ENCODE measurements around the gene BCAS1.

GRCh38 chr20:53925651-53926401, 144.6 kb downstream of the BCAS1 start:
- TF ChIP-seq, protein P1, sequence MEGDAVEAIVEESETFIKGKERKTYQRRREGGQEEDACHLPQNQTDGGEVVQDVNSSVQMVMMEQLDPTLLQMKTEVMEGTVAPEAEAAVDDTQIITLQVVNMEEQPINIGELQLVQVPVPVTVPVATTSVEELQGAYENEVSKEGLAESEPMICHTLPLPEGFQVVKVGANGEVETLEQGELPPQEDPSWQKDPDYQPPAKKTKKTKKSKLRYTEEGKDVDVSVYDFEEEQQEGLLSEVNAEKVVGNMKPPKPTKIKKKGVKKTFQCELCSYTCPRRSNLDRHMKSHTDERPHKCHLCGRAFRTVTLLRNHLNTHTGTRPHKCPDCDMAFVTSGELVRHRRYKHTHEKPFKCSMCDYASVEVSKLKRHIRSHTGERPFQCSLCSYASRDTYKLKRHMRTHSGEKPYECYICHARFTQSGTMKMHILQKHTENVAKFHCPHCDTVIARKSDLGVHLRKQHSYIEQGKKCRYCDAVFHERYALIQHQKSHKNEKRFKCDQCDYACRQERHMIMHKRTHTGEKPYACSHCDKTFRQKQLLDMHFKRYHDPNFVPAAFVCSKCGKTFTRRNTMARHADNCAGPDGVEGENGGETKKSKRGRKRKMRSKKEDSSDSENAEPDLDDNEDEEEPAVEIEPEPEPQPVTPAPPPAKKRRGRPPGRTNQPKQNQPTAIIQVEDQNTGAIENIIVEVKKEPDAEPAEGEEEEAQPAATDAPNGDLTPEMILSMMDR (IDR thresholded peaks at IDR 0.05; ENCODE audit: low read depth, low read length), result no peak
- no peak for TF ChIP-seq MYC (IDR thresholded peaks at IDR 0.05; ENCODE audit: low read depth, low read length)

Measured in NB4 (cell line).